ENCODE measurements around the gene ONECUT3.

- TF ChIP-seq POLR2AphosphoS5 (IDR thresholded peaks at IDR 0.05; ENCODE audit: insufficient read depth, low read depth, low read length) (no peak), CTCF (IDR thresholded peaks at IDR 0.05; ENCODE audit: extremely low read depth in 1 of 2, insufficient read depth in 1 of 2, low read depth in 1 of 2, low read length in 2 of 2) (no peak), MAX (IDR thresholded peaks at IDR 0.05; ENCODE audit: insufficient read depth, insufficient read length) (no peak), POLR2A (IDR thresholded peaks at IDR 0.05; ENCODE audit: low read depth, low read length) (no peak), FOS (IDR thresholded peaks at IDR 0.05; ENCODE audit: borderline replicate concordance, insufficient read depth, low read length) (no peak), EZH2 (IDR thresholded peaks at IDR 0.05; ENCODE audit: borderline replicate concordance, low read depth, low read length, severe bottlenecking) (no peak), JUN (IDR thresholded peaks at IDR 0.05; ENCODE audit: borderline replicate concordance, insufficient read depth, insufficient read length, low read depth) (no peak), GATA2 (IDR thresholded peaks at IDR 0.05; ENCODE audit: insufficient read depth, insufficient read length, low read depth, low read length) (no peak), MYC (IDR thresholded peaks at IDR 0.05; ENCODE audit: low read depth, low read length) (no peak)
Observed at GRCh38 chr19:1777149-1777548, 23.8 kb downstream of the ONECUT3 start.
